Fibroblast of lung (primary cell): ENCODE data around the gene DUSP8. TPM values are rescaled to one million over a fixed set of nuclear protein-coding genes. Genes with fewer than 3 reads are reported as not detected.

ENCODE experiments used
- DNase-seq, 2 donors: peaks; one replicate each; pipeline versions ENCODE4 v3.0.0 to v3.0.0-alpha.2; 2010; ENCODE audit warnings: low read depth in 2 of 2
- H2AFZ ChIP-seq: 2 replicates; pipeline ENCODE4 v1.5.1; 2012; ENCODE audit warnings: low read length, control low read depth, inconsistent platforms
- H3K27ac ChIP-seq: 2 replicates; pipeline ENCODE4 v1.5.1; 2011; ENCODE audit warnings: low read length, control low read depth; ENCODE audit not compliant: insufficient read depth
- H3K27me3 ChIP-seq: 2 replicates; pipeline ENCODE4 v1.5.1; 2011; ENCODE audit warnings: mild to moderate bottlenecking, low read length; ENCODE audit not compliant: control insufficient read depth, insufficient read depth
- H3K36me3 ChIP-seq: 2 replicates; pipeline ENCODE4 v1.5.1; 2011; ENCODE audit warnings: low read length; ENCODE audit not compliant: control insufficient read depth, insufficient read depth
- H3K4me1 ChIP-seq: 2 replicates; pipeline ENCODE4 v1.5.1; 2011; ENCODE audit warnings: low read length; ENCODE audit not compliant: control insufficient read depth, insufficient read depth; ENCODE audit errors: extremely low read depth
- H3K4me2 ChIP-seq: 2 replicates; pipeline ENCODE4 v1.5.1; 2011; ENCODE audit warnings: low read length, control low read depth; ENCODE audit not compliant: insufficient read depth; ENCODE audit errors: extremely low read depth
- H3K4me3 ChIP-seq, 4 experiments: fragments of 200-600 bp in 1 of 4; sonication (generic) in 1 of 4; replicated peaks in 1 of 4; 2 replicates each; pipeline ENCODE4 v1.5.1; 2011 to 2016; ENCODE audit warnings: low read length in 4 of 4, low read depth in 3 of 4, mild to moderate bottlenecking in 3 of 4, control low read depth in 2 of 4, inconsistent platforms in 1 of 4, mixed read lengths in 1 of 4; ENCODE audit not compliant: insufficient read depth in 1 of 4; ENCODE audit errors: control extremely low read depth in 1 of 4
- H3K79me2 ChIP-seq: 2 replicates; pipeline ENCODE4 v1.5.1; 2012; ENCODE audit warnings: mild to moderate bottlenecking, low read length, inconsistent platforms; ENCODE audit not compliant: control insufficient read depth, insufficient read depth
- H3K9ac ChIP-seq: 2 replicates; pipeline ENCODE4 v1.5.1; 2011; ENCODE audit warnings: mild to moderate bottlenecking, low read length, control low read depth; ENCODE audit not compliant: insufficient read depth
- H3K9me3 ChIP-seq: 2 replicates; pipeline ENCODE4 v1.5.1; 2012; ENCODE audit warnings: low read depth, low read length; ENCODE audit not compliant: control insufficient read depth, insufficient read depth
- H4K20me1 ChIP-seq: 2 replicates; pipeline ENCODE4 v1.5.1; 2011; ENCODE audit warnings: low read length; ENCODE audit not compliant: control insufficient read depth, insufficient read depth; ENCODE audit errors: extremely low read depth
- EZH2 ChIP-seq: IDR thresholded peaks from 2 replicates; pipeline ENCODE4 v1.5.1; 2012; ENCODE audit warnings: low read length, control low read depth, mild to moderate bottlenecking; ENCODE audit errors: missing control alignments
- polyA plus RNA-seq, 2 donors: library from polyadenylated mRNA; depleted of rRNA in 1 of 2; stranded (reverse) in 1 of 2; unstranded in 1 of 2; fragments of >200 nt; gene quantifications; 2 replicates each; pipeline ENCODE4 v1.2.1, GENCODE V29; 2011 to 2012; ENCODE audit warnings: missing spikeins in 1 of 2
- total RNA-seq: library from RNA; depleted of rRNA; stranded (reverse); fragments of >200 nt; gene quantifications from 2 replicates; pipeline ENCODE4 v1.2.1, GENCODE V29; 2014
- TF ChIP-seq, protein P1 (sequence below), 2 donors: IDR thresholded peaks in 1 of 2; conservative IDR thresholded peaks in 1 of 2; 1 replicate in 1 of 2; 2 replicates in 1 of 2; pipeline ENCODE4 v1.5.1; 2011 to 2012; ENCODE audit warnings: low read length in 2 of 2, control low read depth in 1 of 2, inconsistent platforms in 1 of 2, low read depth in 1 of 2, mild to moderate bottlenecking in 1 of 2

The DUSP8 gene
- total and polyA plus RNA-seq, 2 donors (not counting 1 experiment from before 2014, with no cell fraction given): 0.62 to 0.66 TPM

DNA sequence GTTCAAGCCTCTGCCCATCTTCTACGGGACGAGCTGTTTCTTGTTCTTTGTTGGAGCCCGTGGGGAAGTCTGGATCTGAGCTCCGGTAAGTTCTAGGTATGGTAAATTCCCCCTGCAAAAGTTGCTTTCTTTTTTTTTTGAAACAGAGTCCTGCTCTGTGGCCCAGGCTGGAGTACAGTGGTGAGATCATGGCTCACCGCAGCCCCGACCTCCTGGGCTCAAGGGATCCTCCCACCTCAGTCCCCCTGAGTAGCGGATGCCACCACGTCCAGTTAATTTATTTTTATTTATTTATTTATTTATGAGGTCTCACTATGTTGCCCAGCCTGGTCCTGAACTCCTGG, 50.0 kb downstream of the DUSP8 start:
- Histone ChIP-seq H3K27ac (no peak overlapping the region), H3K27me3 (no peaks in the 10 kb centered on the region), H3K9ac (no peak overlapping the region), H3K79me2 (peaks cover 7% of the 10 kb centered on the region), H4K20me1 (no peaks in the 10 kb centered on the region), H2AFZ (no peak overlapping the region), H3K4me1 (no peaks in the 10 kb centered on the region), H3K36me3 (no peaks in the 10 kb centered on the region), H3K4me3 (no peak overlapping the region), H3K4me2 (no peak overlapping the region), H3K9me3 (no peaks in the 10 kb centered on the region)
- TF ChIP-seq, protein P1, sequence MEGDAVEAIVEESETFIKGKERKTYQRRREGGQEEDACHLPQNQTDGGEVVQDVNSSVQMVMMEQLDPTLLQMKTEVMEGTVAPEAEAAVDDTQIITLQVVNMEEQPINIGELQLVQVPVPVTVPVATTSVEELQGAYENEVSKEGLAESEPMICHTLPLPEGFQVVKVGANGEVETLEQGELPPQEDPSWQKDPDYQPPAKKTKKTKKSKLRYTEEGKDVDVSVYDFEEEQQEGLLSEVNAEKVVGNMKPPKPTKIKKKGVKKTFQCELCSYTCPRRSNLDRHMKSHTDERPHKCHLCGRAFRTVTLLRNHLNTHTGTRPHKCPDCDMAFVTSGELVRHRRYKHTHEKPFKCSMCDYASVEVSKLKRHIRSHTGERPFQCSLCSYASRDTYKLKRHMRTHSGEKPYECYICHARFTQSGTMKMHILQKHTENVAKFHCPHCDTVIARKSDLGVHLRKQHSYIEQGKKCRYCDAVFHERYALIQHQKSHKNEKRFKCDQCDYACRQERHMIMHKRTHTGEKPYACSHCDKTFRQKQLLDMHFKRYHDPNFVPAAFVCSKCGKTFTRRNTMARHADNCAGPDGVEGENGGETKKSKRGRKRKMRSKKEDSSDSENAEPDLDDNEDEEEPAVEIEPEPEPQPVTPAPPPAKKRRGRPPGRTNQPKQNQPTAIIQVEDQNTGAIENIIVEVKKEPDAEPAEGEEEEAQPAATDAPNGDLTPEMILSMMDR (conservative IDR thresholded peaks at IDR 0.05 in 1 of 2, IDR thresholded peaks at IDR 0.05 in 1 of 2; ENCODE audit: low read depth in 1 of 2, low read length in 2 of 2): no peak
- no peak for TF ChIP-seq EZH2
- no peak for DNase-seq

DNA sequence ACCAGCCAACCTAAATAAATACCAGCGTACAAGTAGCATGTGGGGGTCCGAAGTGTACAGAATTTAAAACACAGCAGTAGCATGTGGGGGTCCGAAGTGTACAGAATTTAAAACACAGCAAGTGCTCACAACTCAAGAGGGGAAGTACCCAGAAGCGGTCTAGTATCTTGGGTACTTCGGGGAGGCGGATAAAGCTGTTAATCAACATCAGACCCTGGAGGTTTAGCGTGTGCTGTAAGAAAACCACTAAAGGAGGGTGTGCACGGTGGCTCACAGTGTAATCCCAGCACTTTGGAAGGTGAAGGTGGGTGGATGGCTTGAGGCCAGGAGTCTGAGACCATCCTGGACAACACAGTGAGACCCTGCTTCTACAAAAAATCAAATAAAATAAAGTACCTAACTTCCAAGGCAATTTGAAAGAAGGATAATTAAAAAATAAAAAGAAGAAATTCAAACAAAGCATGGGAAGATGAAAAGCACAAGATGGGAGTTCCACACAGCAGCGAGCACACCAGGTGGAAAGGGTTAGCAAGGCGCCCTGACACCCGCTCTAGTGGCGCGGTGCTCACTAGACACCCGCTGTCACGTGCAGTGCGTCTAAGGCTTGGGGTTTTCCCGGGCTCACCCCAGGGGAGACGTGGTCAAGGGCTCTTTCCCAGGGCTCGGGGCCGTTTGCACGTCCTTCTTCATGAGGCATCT, 50.5 kb downstream of the DUSP8 start:
- Histone ChIP-seq H3K27ac (no peak overlapping the region), H3K27me3 (no peaks in the 10 kb centered on the region), H2AFZ (no peak overlapping the region), H3K9me3 (no peaks in the 10 kb centered on the region), H3K4me3 (no peak overlapping the region), H3K4me1 (no peaks in the 10 kb centered on the region), H3K36me3 (no peaks in the 10 kb centered on the region), H3K4me2 (no peak overlapping the region), H4K20me1 (no peaks in the 10 kb centered on the region), H3K9ac (no peak overlapping the region), H3K79me2 (peaks cover 7% of the 10 kb centered on the region)
- DNase-seq: no peak
- TF ChIP-seq, protein P1 (conservative IDR thresholded peaks at IDR 0.05 in 1 of 2, IDR thresholded peaks at IDR 0.05 in 1 of 2; ENCODE audit: low read depth in 1 of 2, low read length in 2 of 2): no peak
- TF ChIP-seq EZH2: no peak

DNA sequence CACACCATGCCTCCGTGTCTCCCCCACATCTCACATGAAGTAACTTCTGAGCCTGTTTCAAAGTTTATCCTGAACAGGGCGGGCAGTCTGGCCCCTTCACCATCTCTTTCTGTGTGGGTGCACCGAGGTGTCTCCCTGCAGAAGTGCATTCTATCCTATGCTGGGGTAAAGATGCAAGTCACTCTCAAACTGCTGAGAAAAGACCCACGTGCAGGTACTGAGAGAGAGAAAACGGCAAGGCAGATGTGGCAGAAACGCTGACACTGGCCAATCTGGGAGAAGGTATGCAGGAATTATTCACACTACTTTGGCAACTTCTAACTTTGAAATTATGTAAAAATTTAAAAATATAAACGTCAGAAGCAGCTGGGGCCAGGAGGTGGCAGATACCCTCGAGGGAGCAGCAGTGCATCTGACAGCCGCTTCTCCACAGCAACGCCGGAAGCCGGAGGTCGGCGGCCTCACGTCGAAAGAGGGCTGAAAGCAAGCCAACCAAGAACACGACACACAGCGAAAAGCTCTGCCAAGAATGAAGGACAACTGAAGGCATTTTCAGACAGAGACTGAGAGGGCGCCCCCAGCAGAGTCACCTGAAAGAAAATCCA, 51.3 kb downstream of the DUSP8 start:
- no peaks in the 10 kb centered on the region for H3K27me3 ChIP-seq
- H3K9ac ChIP-seq: no peak overlapping the region
- H3K27ac ChIP-seq: no peak overlapping the region
- no peak for TF ChIP-seq EZH2
- TF ChIP-seq, protein P1 (conservative IDR thresholded peaks at IDR 0.05 in 1 of 2, IDR thresholded peaks at IDR 0.05 in 1 of 2; ENCODE audit: low read depth in 1 of 2, low read length in 2 of 2): no peak
- DNase-seq: no peak
- H2AFZ ChIP-seq: no peak overlapping the region
- H3K4me3 ChIP-seq: no peak overlapping the region
- no peaks in the 10 kb centered on the region for H3K9me3 ChIP-seq
- peak overlapping the region; percentile 25 for H3K4me2 ChIP-seq
- no peaks in the 10 kb centered on the region for H4K20me1 ChIP-seq
- H3K79me2 ChIP-seq: peaks cover 7% of the 10 kb centered on the region
- H3K36me3 ChIP-seq: no peaks in the 10 kb centered on the region
- no peaks in the 10 kb centered on the region for H3K4me1 ChIP-seq
